Neutrophil (primary cell): ENCODE results near the gene MICU2.

ENCODE experiments used
- H3K27ac ChIP-seq: fragments of 200-600 bp; sonication (generic); 2 replicates; pipeline ENCODE4 v1.5.1; 2016; ENCODE audit warnings: mild to moderate bottlenecking, moderate library complexity
- H3K27me3 ChIP-seq: fragments of 200-600 bp; sonication (generic); 2 replicates; pipeline ENCODE4 v1.6.0; 2016; ENCODE audit warnings: mild to moderate bottlenecking
- H3K36me3 ChIP-seq: fragments of 200-600 bp; sonication (generic); 2 replicates; pipeline ENCODE4 v1.5.1; 2017
- H3K4me1 ChIP-seq, 2 experiments: fragments of 200-600 bp in 1 of 2; sonication (generic) in 1 of 2; 1 replicate in 1 of 2; 2 replicates in 1 of 2; pipeline versions ENCODE4 v1.5.1 to v1.6.1; 2013 to 2016; ENCODE audit warnings: low read depth in 1 of 2, low read length in 1 of 2, mild to moderate bottlenecking in 1 of 2, moderate library complexity in 1 of 2; ENCODE audit not compliant: control insufficient read depth in 1 of 2, insufficient read depth in 1 of 2
- H3K4me3 ChIP-seq, 2 experiments: fragments of 200-600 bp in 1 of 2; sonication (generic) in 1 of 2; 1 replicate in 1 of 2; 2 replicates in 1 of 2; pipeline ENCODE4 v1.5.1; 2013 to 2016; ENCODE audit warnings: low read depth in 1 of 2, low read length in 1 of 2, mild to moderate bottlenecking in 1 of 2, moderate library complexity in 1 of 2
- H3K9me3 ChIP-seq: fragments of 200-600 bp; sonication (generic); 2 replicates; pipeline ENCODE4 v1.5.1; 2016
- TF ChIP-seq, protein P1 (sequence below): fragments of 200-600 bp; sonication (generic); IDR thresholded peaks from 2 replicates; pipeline ENCODE4 v1.5.1; 2016; ENCODE audit warnings: antibody characterized with exemption

The MICU2 gene

DNA sequence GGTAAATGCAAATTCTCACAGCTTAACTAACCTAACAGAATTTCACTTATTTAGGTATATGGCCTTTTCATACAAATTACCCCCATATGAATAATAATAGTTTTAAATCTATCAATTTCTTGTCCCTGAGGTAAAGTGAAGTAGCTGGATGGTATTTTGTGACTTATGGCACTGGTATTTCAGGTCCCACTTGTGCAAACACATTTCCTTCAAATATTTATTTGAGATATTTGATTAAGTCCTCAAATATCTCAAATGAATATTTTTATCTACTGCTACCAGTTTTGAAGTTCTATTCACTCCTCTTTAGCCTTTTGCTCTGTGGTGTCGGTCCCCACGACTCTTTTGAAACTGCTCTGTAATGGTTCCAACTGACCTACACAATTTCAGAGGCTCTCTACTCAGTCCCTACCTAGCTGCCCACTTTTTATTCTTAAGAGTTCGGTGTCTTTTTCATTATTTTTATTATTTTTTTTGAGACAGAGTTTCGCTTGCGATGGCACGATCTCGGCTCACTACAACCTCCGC, 85.3 kb downstream of the MICU2 start:
- Histone ChIP-seq H3K4me3 (no peak overlapping the region), H3K36me3 (peaks cover 53% of the 10 kb centered on the region), H3K27me3 (no peaks in the 10 kb centered on the region), H3K9me3 (no peaks in the 10 kb centered on the region), H3K4me1 (no peaks in the 10 kb centered on the region), H3K27ac (no peak overlapping the region)
- TF ChIP-seq, protein P1, sequence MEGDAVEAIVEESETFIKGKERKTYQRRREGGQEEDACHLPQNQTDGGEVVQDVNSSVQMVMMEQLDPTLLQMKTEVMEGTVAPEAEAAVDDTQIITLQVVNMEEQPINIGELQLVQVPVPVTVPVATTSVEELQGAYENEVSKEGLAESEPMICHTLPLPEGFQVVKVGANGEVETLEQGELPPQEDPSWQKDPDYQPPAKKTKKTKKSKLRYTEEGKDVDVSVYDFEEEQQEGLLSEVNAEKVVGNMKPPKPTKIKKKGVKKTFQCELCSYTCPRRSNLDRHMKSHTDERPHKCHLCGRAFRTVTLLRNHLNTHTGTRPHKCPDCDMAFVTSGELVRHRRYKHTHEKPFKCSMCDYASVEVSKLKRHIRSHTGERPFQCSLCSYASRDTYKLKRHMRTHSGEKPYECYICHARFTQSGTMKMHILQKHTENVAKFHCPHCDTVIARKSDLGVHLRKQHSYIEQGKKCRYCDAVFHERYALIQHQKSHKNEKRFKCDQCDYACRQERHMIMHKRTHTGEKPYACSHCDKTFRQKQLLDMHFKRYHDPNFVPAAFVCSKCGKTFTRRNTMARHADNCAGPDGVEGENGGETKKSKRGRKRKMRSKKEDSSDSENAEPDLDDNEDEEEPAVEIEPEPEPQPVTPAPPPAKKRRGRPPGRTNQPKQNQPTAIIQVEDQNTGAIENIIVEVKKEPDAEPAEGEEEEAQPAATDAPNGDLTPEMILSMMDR, result no peak

DNA sequence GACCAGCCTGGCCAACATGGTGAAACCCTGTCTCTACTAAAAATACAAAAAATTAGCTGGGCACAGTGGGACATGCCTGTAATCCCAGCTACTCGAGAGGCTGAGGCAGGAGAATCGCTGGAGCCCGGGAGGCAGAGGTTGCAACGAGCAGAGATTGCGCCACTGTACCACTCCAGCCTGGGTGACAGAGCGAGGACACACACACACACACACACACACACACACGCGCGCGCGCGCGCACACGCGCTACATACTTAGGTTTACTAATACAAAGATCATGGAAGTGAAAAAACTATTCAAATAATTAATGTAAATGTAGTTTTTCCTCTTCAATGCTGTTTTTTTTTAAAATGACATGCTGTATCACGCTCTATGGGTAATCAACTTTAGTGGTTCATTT, 86.4 kb downstream of the MICU2 start:
- no peaks in the 10 kb centered on the region for H3K9me3 ChIP-seq
- no peaks in the 10 kb centered on the region for H3K4me1 ChIP-seq
- H3K36me3 ChIP-seq, result peaks cover 62% of the 10 kb centered on the region
- H3K27me3 ChIP-seq, result no peaks in the 10 kb centered on the region
- no peak overlapping the region for H3K4me3 ChIP-seq
- TF ChIP-seq, protein P1, result no peak
- H3K27ac ChIP-seq, result no peak overlapping the region

DNA sequence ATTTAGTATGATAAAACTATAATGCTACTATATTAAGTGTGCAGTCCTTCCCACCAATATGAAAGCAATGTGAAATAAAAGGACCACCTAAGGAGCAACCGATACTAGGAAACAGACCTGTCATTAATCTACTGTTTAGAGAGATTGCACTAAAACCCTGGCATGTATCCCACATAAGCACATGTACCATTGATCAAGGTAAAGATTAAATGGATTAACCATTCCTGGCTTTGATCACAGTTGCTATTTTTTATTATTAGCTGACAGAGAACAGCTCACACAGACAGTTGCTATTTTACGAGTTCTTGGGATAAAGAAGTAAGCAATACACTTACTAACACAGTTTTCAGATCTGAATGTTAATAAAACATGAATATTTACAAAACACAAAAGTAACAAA, 87.2 kb downstream of the MICU2 start:
- Histone ChIP-seq H3K27ac (no peak overlapping the region), H3K4me3 (no peak overlapping the region), H3K4me1 (no peaks in the 10 kb centered on the region), H3K9me3 (no peaks in the 10 kb centered on the region), H3K36me3 (peaks cover 62% of the 10 kb centered on the region), H3K27me3 (no peaks in the 10 kb centered on the region)
- TF ChIP-seq, protein P1, result no peak

DNA sequence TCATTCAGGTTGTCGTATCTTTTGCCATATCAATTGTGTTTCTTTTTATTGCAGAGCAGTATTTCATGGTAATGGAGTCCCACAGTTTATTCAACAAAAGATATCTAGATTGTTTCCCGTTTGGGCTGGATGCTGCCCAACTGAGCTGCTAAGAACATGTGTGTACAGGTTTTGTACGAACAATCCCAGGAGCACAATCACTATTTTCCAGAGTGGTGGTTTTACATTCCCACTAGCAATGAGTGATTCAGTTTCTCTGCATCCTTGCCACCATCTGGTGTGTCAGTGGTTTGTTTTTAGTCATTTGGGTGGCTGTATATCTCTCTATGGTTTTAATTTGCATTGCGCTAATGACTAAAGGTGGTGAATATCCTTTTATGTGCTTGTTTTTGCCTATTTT, 92.1 kb downstream of the MICU2 start:
- TF ChIP-seq, protein P1, result no peak
- no peak overlapping the region for H3K4me3 ChIP-seq
- H3K4me1 ChIP-seq, result no peaks in the 10 kb centered on the region
- H3K36me3 ChIP-seq, result peaks cover 49% of the 10 kb centered on the region
- no peaks in the 10 kb centered on the region for H3K27me3 ChIP-seq
- H3K27ac ChIP-seq, result no peak overlapping the region
- no peaks in the 10 kb centered on the region for H3K9me3 ChIP-seq

DNA sequence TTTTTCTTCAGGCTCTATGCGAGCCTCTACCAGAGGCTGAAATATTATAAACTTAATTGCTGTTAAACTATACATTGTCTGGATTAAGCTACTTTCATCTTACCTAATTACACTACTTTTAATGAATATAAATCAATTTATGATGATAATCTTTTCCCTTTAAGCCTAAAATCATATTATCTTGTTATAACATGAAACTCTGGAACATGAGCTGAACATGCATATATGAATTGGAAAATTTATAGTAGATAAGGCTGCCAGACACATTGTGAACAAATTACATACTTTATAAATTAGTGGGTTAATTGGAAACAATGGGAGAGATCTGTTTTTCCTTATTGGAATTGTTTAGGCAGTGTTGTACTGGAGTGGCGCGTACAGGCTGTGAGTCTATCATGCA, 99.6 kb downstream of the MICU2 start:
- no peak overlapping the region for H3K27ac ChIP-seq
- no peaks in the 10 kb centered on the region for H3K9me3 ChIP-seq
- peaks cover 56% of the 10 kb centered on the region for H3K36me3 ChIP-seq
- TF ChIP-seq, protein P1, result no peak
- no peaks in the 10 kb centered on the region for H3K27me3 ChIP-seq
- no peaks in the 10 kb centered on the region for H3K4me1 ChIP-seq
- H3K4me3 ChIP-seq, result no peak overlapping the region

DNA sequence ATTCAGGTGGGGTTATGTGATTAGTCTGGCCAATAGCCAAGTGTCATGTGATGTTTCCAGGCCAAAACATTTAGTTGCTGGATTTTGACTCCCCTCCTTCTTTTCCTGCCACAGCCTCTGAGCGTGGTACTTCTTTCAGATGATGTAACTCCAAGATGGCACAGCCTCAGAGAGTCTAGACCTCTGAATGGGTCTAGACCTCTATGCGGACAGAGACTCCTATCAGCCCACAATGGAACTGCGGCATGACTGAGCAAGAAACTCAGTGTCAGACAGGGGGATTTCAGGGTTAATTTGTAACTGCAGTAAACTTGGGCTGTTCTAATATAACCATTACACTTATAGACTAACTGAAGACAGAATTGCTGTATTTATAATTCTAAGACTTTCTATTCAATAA, 102.3 kb downstream of the MICU2 start:
- Histone ChIP-seq H3K4me1 (no peaks in the 10 kb centered on the region), H3K4me3 (no peak overlapping the region), H3K9me3 (no peaks in the 10 kb centered on the region), H3K36me3 (peaks cover 53% of the 10 kb centered on the region), H3K27me3 (no peaks in the 10 kb centered on the region), H3K27ac (no peak overlapping the region)
- TF ChIP-seq, protein P1, result no peak
